HUDEP-2 (cell line): ENCODE data around the gene LRRC59.
"Not testable (repeated sequence)": the region's sequence is repeated elsewhere in the genome, so short reads cannot be mapped to it uniquely, and the experiment has no call there.

Source experiments
- DNase-seq, 76 experiments: peaks; one replicate each; lab custom pipeline; 2025; ENCODE audit not compliant: unreplicated experiment in 76 of 76; lab: John Stamatoyannopoulos, UW

Gene LRRC59

GRCh38 chr17:50348522-50349242 is 48.6 kb downstream of the LRRC59 start:
- no peak for DNase-seq

GRCh38 chr17:50347894-50348291 is 49.4 kb downstream of the LRRC59 start:
- no peak for DNase-seq

GRCh38 chr17:50347117-50347893 is 50.0 kb downstream of the LRRC59 start:
- DNase-seq: no peak

GRCh38 chr17:50346313-50347116 is 50.8 kb downstream of the LRRC59 start:
- peak in 10 of 76 experiments; percentile 12 to 38 (median 18) for DNase-seq

GRCh38 chr17:50345432-50346312 is 51.7 kb downstream of the LRRC59 start, which contains the start of gene XYLT2:
XYLT2 (plus strand) TSS chr17:50346126; CDS start chr17:50346141, 15 bp downstream.
- DNase-seq: peak in 71 of 76 experiments; percentile 14 to 89 (median 72)

GRCh38 chr17:50344731-50345365 is 52.5 kb downstream of the LRRC59 start:
- DNase-seq: no peak

- DNase-seq: no peak
Observed at GRCh38 chr17:50339381-50339780, 57.9 kb downstream of the LRRC59 start.

- DNase-seq: no peak
Observed at GRCh38 chr17:50338645-50339044, 58.7 kb downstream of the LRRC59 start.

GRCh38 chr17:50337956-50338355 is 59.4 kb downstream of the LRRC59 start:
- DNase-seq: peak in 1 of 76 experiments; percentile 28

GRCh38 chr17:50333291-50334057 is 63.8 kb downstream of the LRRC59 start:
- DNase-seq: not testable (repeated sequence)

- no peak for DNase-seq
Observed at GRCh38 chr17:50332196-50332595, 65.1 kb downstream of the LRRC59 start.
